ENCODE results near the gene SETSIP. TPM values are rescaled to one million over a fixed set of nuclear protein-coding genes. Genes with fewer than 3 reads are reported as not detected.

SETSIP gene
- total and polyA plus RNA-seq, 4 donors: 0.09 TPM; not detected in 3

- TF ChIP-seq ZBTB33 (IDR thresholded peaks at IDR 0.05) (no peak), REST (IDR thresholded peaks at IDR 0.05) (no peak), YY1 (IDR thresholded peaks at IDR 0.05) (no peak), CTCF (IDR thresholded peaks at IDR 0.05; ENCODE audit: low read depth, low read length, missing input control) (no peak), GABPA (IDR thresholded peaks at IDR 0.05 in 1 of 2, conservative IDR thresholded peaks at IDR 0.05 in 1 of 2) (no peak)
Measured at GRCh38 chr1:92045766-92046495, 29.3 kb downstream of the SETSIP start.

GRCh38 chr1:92043621-92044020 lies 31.6 kb downstream of the SETSIP start:
- WGBS: 83% methylated on average over 5 of the region's 5 CpGs
- no peak for DNase-seq (ENCODE audit: low spot score)
- no peaks in the 10 kb centered on the region for H3K4me1 ChIP-seq (ENCODE audit: control insufficient read depth in 4 of 4, insufficient read depth in 4 of 4, low read length in 3 of 4)
- H3K36me3 ChIP-seq (ENCODE audit: control insufficient read depth in 4 of 4, insufficient read depth in 3 of 4, low read depth in 1 of 4, low read length in 3 of 4): no peaks in the 10 kb centered on the region
- H3K9ac ChIP-seq (ENCODE audit: low read depth in 1 of 2, low read length in 2 of 2): no peak overlapping the region
- no peak overlapping the region for H3K4me3 ChIP-seq (ENCODE audit: low read depth in 1 of 3, low read length in 3 of 3)
- no peaks in the 10 kb centered on the region for H3K27me3 ChIP-seq (ENCODE audit: control insufficient read depth in 4 of 4, insufficient read depth in 4 of 4, low read length in 3 of 4)
- no peaks in the 10 kb centered on the region for H3K9me3 ChIP-seq (ENCODE audit: control insufficient read depth in 4 of 4, low read length in 3 of 4)
- no peak overlapping the region for H3K27ac ChIP-seq (ENCODE audit: low read depth in 1 of 2, low read length in 2 of 2)
- no peak for TF ChIP-seq ATF3 (IDR thresholded peaks at IDR 0.05)
- no peak for TF ChIP-seq ZBTB33 (IDR thresholded peaks at IDR 0.05)
- no peak for TF ChIP-seq SP1 (IDR thresholded peaks at IDR 0.05)
- TF ChIP-seq MAX (IDR thresholded peaks at IDR 0.05): no peak
- no peak for TF ChIP-seq FOXA2 (IDR thresholded peaks at IDR 0.05)
- no peak for TF ChIP-seq CTCF (IDR thresholded peaks at IDR 0.05; ENCODE audit: low read depth, low read length, missing input control)
- no peak for TF ChIP-seq HNF4G (IDR thresholded peaks at IDR 0.05)
- TF ChIP-seq TAF1 (conservative IDR thresholded peaks at IDR 0.05): no peak
- no peak for TF ChIP-seq HNF4A (conservative IDR thresholded peaks at IDR 0.05)
- TF ChIP-seq RXRA (IDR thresholded peaks at IDR 0.05): no peak
- TF ChIP-seq NR2F2 (IDR thresholded peaks at IDR 0.05): no peak
- no peak for TF ChIP-seq REST (IDR thresholded peaks at IDR 0.05)

More at GRCh38 chr1:92045766-92046495, 29.3 kb downstream of the SETSIP start:
- Histone ChIP-seq H3K4me1 (ENCODE audit: control insufficient read depth in 4 of 4, insufficient read depth in 4 of 4, low read length in 3 of 4) (no peaks in the 10 kb centered on the region), H3K4me3 (ENCODE audit: low read depth in 1 of 3, low read length in 3 of 3) (no peak overlapping the region), H3K27ac (ENCODE audit: low read depth in 1 of 2, low read length in 2 of 2) (no peak overlapping the region), H3K36me3 (ENCODE audit: control insufficient read depth in 4 of 4, insufficient read depth in 3 of 4, low read depth in 1 of 4, low read length in 3 of 4) (no peaks in the 10 kb centered on the region), H3K9ac (ENCODE audit: low read depth in 1 of 2, low read length in 2 of 2) (no peak overlapping the region), H3K9me3 (ENCODE audit: control insufficient read depth in 4 of 4, low read length in 3 of 4) (no peaks in the 10 kb centered on the region), H3K27me3 (ENCODE audit: control insufficient read depth in 4 of 4, insufficient read depth in 4 of 4, low read length in 3 of 4) (no peaks in the 10 kb centered on the region)
- 88% methylated on average over 2 of the region's 2 CpGs for WGBS
- DNase-seq (ENCODE audit: low spot score): no peak
